Measurements from ENCODE around the gene ADAP2.

DNA sequence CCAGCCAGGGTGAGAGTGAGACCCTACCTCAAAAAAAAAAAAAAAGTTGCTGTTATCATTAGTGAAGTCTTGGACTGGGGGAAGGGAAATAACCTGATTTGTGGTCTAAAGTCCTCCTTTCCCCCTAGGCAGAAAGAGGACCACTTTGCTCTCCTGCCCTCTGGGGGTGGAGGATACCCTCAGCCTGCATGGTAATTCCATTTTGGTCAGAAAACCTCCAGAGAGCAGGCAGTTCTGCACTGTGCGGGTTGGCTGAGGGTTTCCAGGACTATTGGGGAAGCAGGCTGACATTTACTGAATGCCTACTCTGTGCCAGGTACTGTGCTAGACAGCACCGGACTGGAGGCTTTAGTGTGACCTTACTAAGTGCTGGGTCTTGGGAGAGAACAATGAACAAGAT is 2.6 kb downstream of the ADAP2 start:
- no peak for TF ChIP-seq CTCF (conservative IDR thresholded peaks at IDR 0.05)
- TF ChIP-seq EZH2 (IDR thresholded peaks at IDR 0.05; ENCODE audit: low read depth) = no peak

Measured in PC-9 (cell line).